Astrocyte of the spinal cord (primary cell): ENCODE results near the gene PLD2.
A peak's percentile ranks its signal among the peaks of the same experiment; 100 is the strongest.

Experiments used
- DNase-seq: peaks from one replicate; pipeline ENCODE4 v3.0.0; 2011; ENCODE audit warnings: low read depth, low spot score
- H3K4me3 ChIP-seq: 2 replicates; pipeline ENCODE4 v1.5.1; 2011; ENCODE audit warnings: low read depth, mild to moderate bottlenecking, low read length, moderate library complexity
- in situ Hi-C: cut with HindIII; loops from 2 replicates; pipeline ENCODE4 v1.10.0; 2017; ENCODE audit warnings: low sequenced_read_pairs
- TF ChIP-seq, protein P1 (sequence below): IDR thresholded peaks from 2 replicates; pipeline ENCODE4 v1.5.1; 2012; ENCODE audit warnings: low read depth, mild to moderate bottlenecking, low read length, inconsistent platforms

Gene PLD2, protein sequence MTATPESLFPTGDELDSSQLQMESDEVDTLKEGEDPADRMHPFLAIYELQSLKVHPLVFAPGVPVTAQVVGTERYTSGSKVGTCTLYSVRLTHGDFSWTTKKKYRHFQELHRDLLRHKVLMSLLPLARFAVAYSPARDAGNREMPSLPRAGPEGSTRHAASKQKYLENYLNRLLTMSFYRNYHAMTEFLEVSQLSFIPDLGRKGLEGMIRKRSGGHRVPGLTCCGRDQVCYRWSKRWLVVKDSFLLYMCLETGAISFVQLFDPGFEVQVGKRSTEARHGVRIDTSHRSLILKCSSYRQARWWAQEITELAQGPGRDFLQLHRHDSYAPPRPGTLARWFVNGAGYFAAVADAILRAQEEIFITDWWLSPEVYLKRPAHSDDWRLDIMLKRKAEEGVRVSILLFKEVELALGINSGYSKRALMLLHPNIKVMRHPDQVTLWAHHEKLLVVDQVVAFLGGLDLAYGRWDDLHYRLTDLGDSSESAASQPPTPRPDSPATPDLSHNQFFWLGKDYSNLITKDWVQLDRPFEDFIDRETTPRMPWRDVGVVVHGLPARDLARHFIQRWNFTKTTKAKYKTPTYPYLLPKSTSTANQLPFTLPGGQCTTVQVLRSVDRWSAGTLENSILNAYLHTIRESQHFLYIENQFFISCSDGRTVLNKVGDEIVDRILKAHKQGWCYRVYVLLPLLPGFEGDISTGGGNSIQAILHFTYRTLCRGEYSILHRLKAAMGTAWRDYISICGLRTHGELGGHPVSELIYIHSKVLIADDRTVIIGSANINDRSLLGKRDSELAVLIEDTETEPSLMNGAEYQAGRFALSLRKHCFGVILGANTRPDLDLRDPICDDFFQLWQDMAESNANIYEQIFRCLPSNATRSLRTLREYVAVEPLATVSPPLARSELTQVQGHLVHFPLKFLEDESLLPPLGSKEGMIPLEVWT

DNA sequence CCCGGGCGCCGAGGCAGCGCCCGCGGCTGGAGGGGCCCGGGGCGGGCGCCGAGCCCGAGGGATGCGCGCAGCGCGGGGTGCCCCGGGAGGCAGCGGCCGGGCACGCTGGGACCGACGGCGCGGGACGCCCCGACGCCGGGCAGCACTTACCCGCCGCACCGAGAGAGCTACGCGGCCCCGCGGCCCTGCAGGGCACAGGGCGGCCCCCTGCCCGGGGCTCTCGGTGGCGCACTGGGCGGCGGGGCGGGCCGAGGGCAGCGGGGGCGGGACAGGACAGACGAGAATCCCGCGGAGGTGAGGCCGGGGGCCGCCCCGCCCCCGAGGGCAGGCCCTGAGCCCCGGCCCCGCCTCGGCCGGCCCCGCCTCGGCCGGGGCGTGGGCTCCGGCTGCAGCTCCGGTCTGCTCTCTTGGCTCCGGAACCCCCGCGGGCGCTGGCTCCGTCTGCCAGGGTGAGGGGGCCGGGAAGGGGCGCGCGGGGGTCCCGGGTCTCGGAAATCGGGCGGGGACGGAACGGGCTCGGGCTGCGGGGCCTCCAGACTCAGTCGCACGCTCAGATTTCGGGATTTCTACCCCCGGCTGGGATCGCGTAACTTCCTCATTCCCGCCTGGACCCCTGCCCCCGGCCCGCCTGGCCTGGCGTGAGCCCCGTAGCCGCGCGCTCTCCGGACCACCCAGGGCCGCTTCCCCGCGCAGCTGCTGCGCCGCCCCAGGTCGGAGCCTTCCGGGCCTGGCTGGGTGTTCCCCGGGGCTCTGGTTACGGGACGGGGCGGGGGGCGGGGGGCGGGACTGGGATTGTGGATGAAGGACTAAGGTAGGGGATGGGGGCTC is at the start of gene PLD2:
Gene PLD2, plus strand, starts transcription at position 376 of the 828 bp plus-strand sequence. CDS start 621 bp downstream, outside the sequence.
- TF ChIP-seq, protein P1, sequence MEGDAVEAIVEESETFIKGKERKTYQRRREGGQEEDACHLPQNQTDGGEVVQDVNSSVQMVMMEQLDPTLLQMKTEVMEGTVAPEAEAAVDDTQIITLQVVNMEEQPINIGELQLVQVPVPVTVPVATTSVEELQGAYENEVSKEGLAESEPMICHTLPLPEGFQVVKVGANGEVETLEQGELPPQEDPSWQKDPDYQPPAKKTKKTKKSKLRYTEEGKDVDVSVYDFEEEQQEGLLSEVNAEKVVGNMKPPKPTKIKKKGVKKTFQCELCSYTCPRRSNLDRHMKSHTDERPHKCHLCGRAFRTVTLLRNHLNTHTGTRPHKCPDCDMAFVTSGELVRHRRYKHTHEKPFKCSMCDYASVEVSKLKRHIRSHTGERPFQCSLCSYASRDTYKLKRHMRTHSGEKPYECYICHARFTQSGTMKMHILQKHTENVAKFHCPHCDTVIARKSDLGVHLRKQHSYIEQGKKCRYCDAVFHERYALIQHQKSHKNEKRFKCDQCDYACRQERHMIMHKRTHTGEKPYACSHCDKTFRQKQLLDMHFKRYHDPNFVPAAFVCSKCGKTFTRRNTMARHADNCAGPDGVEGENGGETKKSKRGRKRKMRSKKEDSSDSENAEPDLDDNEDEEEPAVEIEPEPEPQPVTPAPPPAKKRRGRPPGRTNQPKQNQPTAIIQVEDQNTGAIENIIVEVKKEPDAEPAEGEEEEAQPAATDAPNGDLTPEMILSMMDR, result no peak
- peak within 1 kb of the TSS; percentile 65 for H3K4me3 ChIP-seq
- DNase-seq, result peak; percentile 65
- in situ Hi-C loops, result no loop called here

GRCh38 chr17:4759776-4760236 is 47.1 kb upstream of the PLD2 start:
- TF ChIP-seq, protein P1, result no peak
- no peak for DNase-seq
- in situ Hi-C loops, result no loop called here
- H3K4me3 ChIP-seq, result no peak overlapping the region

- DNase-seq, result no peak
- TF ChIP-seq, protein P1, result no peak
- H3K4me3 ChIP-seq, result no peak overlapping the region
- in situ Hi-C loops, result no loop called here
Observed at GRCh38 chr17:4764595-4764994, 42.4 kb upstream of the PLD2 start.

- in situ Hi-C loops, result no loop called here
- H3K4me3 ChIP-seq, result no peak overlapping the region
- no peak for DNase-seq
- TF ChIP-seq, protein P1, result no peak
Observed at GRCh38 chr17:4766201-4766600, 40.8 kb upstream of the PLD2 start.

GRCh38 chr17:4766723-4767122 is 40.2 kb upstream of the PLD2 start:
- TF ChIP-seq, protein P1, result no peak
- no peak for DNase-seq
- in situ Hi-C loops, result no loop called here
- H3K4me3 ChIP-seq, result no peak overlapping the region

DNA sequence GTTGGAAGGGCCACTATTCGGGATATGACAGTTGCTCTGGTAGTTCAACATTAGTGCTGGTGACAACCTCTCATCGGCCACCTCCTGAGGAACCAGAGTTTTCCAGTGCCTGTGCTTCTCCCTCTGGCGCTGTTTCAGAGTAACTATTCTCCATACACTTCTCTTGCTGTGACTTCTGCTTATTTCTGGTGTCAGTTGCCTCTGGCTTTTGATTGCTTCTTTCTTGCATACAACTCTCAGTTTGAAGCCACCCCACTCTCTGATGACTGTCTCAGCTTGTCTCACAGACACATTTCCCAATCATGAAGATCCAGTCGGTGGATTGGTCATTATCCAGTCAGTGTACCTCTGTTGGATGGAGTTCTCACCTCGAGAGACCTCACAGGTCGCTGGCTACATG is 38.7 kb upstream of the PLD2 start:
- H3K4me3 ChIP-seq, result no peak overlapping the region
- in situ Hi-C loops, result no loop called here
- DNase-seq, result no peak
- TF ChIP-seq, protein P1, result no peak
